GM23248 (cell line): ENCODE results near the gene FKBP1B. TPM values are rescaled to one million over a fixed set of nuclear protein-coding genes. Genes with fewer than 3 reads are reported as not detected.

Source experiments
- DNase-seq: peaks from one replicate; pipeline ENCODE4 v3.0.0-alpha.2; 2015
- H2AFZ ChIP-seq: fragments of 200-600 bp; sonication (generic); 2 replicates; pipeline ENCODE4 v1.6.1; 2016; ENCODE audit warnings: antibody characterized with exemption
- H3F3A ChIP-seq: fragments of 200-600 bp; sonication (generic); 2 replicates; pipeline ENCODE4 v1.6.1; 2016; ENCODE audit warnings: mild to moderate bottlenecking, antibody characterized with exemption, mixed run types; ENCODE audit not compliant: insufficient read depth
- H3K27ac ChIP-seq: fragments of 200-600 bp; sonication (generic); 2 replicates; pipeline ENCODE4 v1.5.1; 2016; ENCODE audit warnings: mild to moderate bottlenecking
- H3K27me3 ChIP-seq: fragments of 200-600 bp; sonication (generic); replicated peaks from 2 replicates; pipeline ENCODE4 v1.6.1; 2016; ENCODE audit warnings: mild to moderate bottlenecking; ENCODE audit not compliant: insufficient read depth
- H3K36me3 ChIP-seq: fragments of 200-600 bp; sonication (generic); 2 replicates; pipeline ENCODE4 v1.6.1; 2016; ENCODE audit warnings: low read depth, mild to moderate bottlenecking
- H3K4me1 ChIP-seq: fragments of 200-600 bp; sonication (generic); 2 replicates; pipeline ENCODE4 v1.6.1; 2016; ENCODE audit warnings: mild to moderate bottlenecking; ENCODE audit not compliant: insufficient read depth
- H3K4me2 ChIP-seq: fragments of 200-600 bp; sonication (generic); one replicate; pipeline ENCODE4 v1.6.1; 2016; ENCODE audit warnings: mild to moderate bottlenecking; ENCODE audit not compliant: unreplicated experiment
- H3K4me3 ChIP-seq: fragments of 200-600 bp; sonication (generic); 2 replicates; pipeline ENCODE4 v1.5.1; 2016; ENCODE audit warnings: mild to moderate bottlenecking
- H3K79me2 ChIP-seq: fragments of 200-600 bp; sonication (generic); 2 replicates; pipeline ENCODE4 v1.6.1; 2016; ENCODE audit warnings: mild to moderate bottlenecking; ENCODE audit not compliant: insufficient read depth
- H3K9ac ChIP-seq: fragments of 200-600 bp; sonication (generic); 2 replicates; pipeline ENCODE4 v1.6.1; 2016; ENCODE audit warnings: mild to moderate bottlenecking
- H3K9me2 ChIP-seq: fragments of 200-600 bp; sonication (generic); 2 replicates; pipeline ENCODE4 v1.6.1; 2016; ENCODE audit warnings: mixed run types, mild to moderate bottlenecking, moderate library complexity; ENCODE audit not compliant: insufficient read depth
- H3K9me3 ChIP-seq: fragments of 200-600 bp; sonication (generic); one replicate; pipeline ENCODE4 v1.6.1; 2017; ENCODE audit warnings: low read depth
- H4K20me1 ChIP-seq: fragments of 200-600 bp; sonication (generic); 2 replicates; pipeline ENCODE4 v1.6.0; 2016; ENCODE audit not compliant: insufficient read depth
- EZH2 ChIP-seq: fragments of 200-600 bp; sonication (generic); IDR thresholded peaks from 2 replicates; pipeline ENCODE4 v1.6.1; 2018; ENCODE audit warnings: antibody characterized with exemption, mild to moderate bottlenecking; ENCODE audit not compliant: insufficient read depth, poor library complexity, severe bottlenecking
- EZH2phosphoT487 ChIP-seq: fragments of 200-600 bp; sonication (generic); IDR thresholded peaks from 2 replicates; pipeline ENCODE4 v1.6.1; 2018; ENCODE audit warnings: antibody characterized with exemption, moderate library complexity, mild to moderate bottlenecking, low read depth; ENCODE audit not compliant: insufficient read depth
- WGBS, 2 experiments: methylation state at CpG; one replicate each; pipeline ENCODE4 v1.1.6; 2015 to 2017; ENCODE audit warnings: low lambda C conversion rate in 2 of 2, low coverage in 1 of 2; ENCODE audit errors: missing lambda C conversion rate in 2 of 2; 5-methylcytosine and 5-hydroxymethylcytosine counted together
- in situ Hi-C: fragments of 300-500 bp; cut with MboI; formaldehyde crosslinking; loops from 2 replicates; pipeline ENCODE4 v1.15.0; 2020
- polyA plus RNA-seq: library from polyadenylated mRNA; unstranded; fragments of >200 nt; fragmentation: Nextera tagmentation; extraction: Ambion mirVana; gene quantifications from 2 replicates; pipeline ENCODE4 v1.2.1, GENCODE V29; 2016
- total RNA-seq: library from RNA; depleted of rRNA; stranded (reverse); fragments of >200 nt; shearing (Covaris generic); gene quantifications from 2 replicates; pipeline ENCODE4 v1.2.3, GENCODE V29; 2014

FKBP1B gene
- total and polyA plus RNA-seq, 2 experiments from 2014 or later = 7.5 to 8.7 TPM

GRCh38 chr2:24102677-24103076 is 53.1 kb downstream of the FKBP1B start:
- Histone ChIP-seq H3K4me3 (no peak overlapping the region), H4K20me1 (no peaks in the 10 kb centered on the region), H3K36me3 (no peaks in the 10 kb centered on the region), H3K9me3 (no peaks in the 10 kb centered on the region), H3K27ac (no peak overlapping the region), H3K27me3 (no peaks in the 10 kb centered on the region), H2AFZ (no peak overlapping the region), H3F3A (0 out of 2 replicates have a peak, but pooled peaks cover 7% of the 10 kb centered on the region), H3K4me2 (no peak overlapping the region), H3K79me2 (no peaks in the 10 kb centered on the region), H3K4me1 (no peaks in the 10 kb centered on the region; the same call in 1 of the 2 replicates), H3K9me2 (no peaks in the 10 kb centered on the region), H3K9ac (no peak overlapping the region)
- TF ChIP-seq EZH2phosphoT487 = no peak
- no peak for TF ChIP-seq EZH2
- in situ Hi-C loops = no loop called here
- WGBS, 2 experiments = 35 to 52% methylated on average over 1 of the region's 1 CpG
- DNase-seq = no peak

GRCh38 chr2:24104110-24104650 is 54.6 kb downstream of the FKBP1B start:
- H3K4me2 ChIP-seq = no peak overlapping the region
- no peak for DNase-seq
- no peaks in the 10 kb centered on the region for H3K79me2 ChIP-seq
- in situ Hi-C loops = no loop called here
- no peak overlapping the region for H3K9ac ChIP-seq
- 85 to 88% methylated on average over 8 of the region's 8 CpGs for WGBS, 2 experiments
- H3K4me1 ChIP-seq = no peaks in the 10 kb centered on the region; the same call in 1 of the 2 replicates
- H3K27me3 ChIP-seq = no peaks in the 10 kb centered on the region
- 0 out of 2 replicates have a peak, but pooled peaks cover 7% of the 10 kb centered on the region for H3F3A ChIP-seq
- H3K9me3 ChIP-seq = no peaks in the 10 kb centered on the region
- TF ChIP-seq EZH2phosphoT487 (no peak), EZH2 (no peak)
- H3K4me3 ChIP-seq = no peak overlapping the region
- no peaks in the 10 kb centered on the region for H3K36me3 ChIP-seq
- H3K9me2 ChIP-seq = no peaks in the 10 kb centered on the region
- H2AFZ ChIP-seq = no peak overlapping the region
- H4K20me1 ChIP-seq = no peaks in the 10 kb centered on the region
- no peak overlapping the region for H3K27ac ChIP-seq

GRCh38 chr2:24104906-24105305 is 55.4 kb downstream of the FKBP1B start:
- Histone ChIP-seq H3K27ac (no peak overlapping the region), H3K36me3 (no peaks in the 10 kb centered on the region), H3K9me3 (no peaks in the 10 kb centered on the region), H3K4me3 (no peak overlapping the region), H2AFZ (no peak overlapping the region), H3K9me2 (no peaks in the 10 kb centered on the region), H3K4me2 (no peak overlapping the region), H3K4me1 (no peaks in the 10 kb centered on the region; the same call in 1 of the 2 replicates), H3F3A (0 out of 2 replicates have a peak, but pooled peaks cover 7% of the 10 kb centered on the region), H3K27me3 (no peaks in the 10 kb centered on the region), H4K20me1 (no peaks in the 10 kb centered on the region), H3K9ac (no peak overlapping the region), H3K79me2 (no peaks in the 10 kb centered on the region)
- 21 to 28% methylated on average over 4 of the region's 4 CpGs for WGBS, 2 experiments
- in situ Hi-C loops = no loop called here
- DNase-seq = no peak
- no peak for TF ChIP-seq EZH2phosphoT487
- TF ChIP-seq EZH2 = no peak

GRCh38 chr2:24105816-24106215 is 56.3 kb downstream of the FKBP1B start:
- Histone ChIP-seq H3K4me2 (no peak overlapping the region), H3K36me3 (no peaks in the 10 kb centered on the region), H3K4me3 (no peak overlapping the region), H3K79me2 (no peaks in the 10 kb centered on the region), H3F3A (peaks cover 7% of the 10 kb centered on the region; the same call in 1 of the 2 replicates), H3K27ac (no peak overlapping the region), H3K9ac (no peak overlapping the region), H3K27me3 (no peaks in the 10 kb centered on the region), H3K9me3 (no peaks in the 10 kb centered on the region), H3K4me1 (peaks cover under 1% of the 10 kb centered on the region), H4K20me1 (no peaks in the 10 kb centered on the region), H3K9me2 (no peaks in the 10 kb centered on the region), H2AFZ (no peak overlapping the region)
- WGBS, 2 experiments = 47 to 49% methylated on average over 2 of the region's 2 CpGs
- peak; percentile 40 for DNase-seq
- in situ Hi-C loops = no loop called here
- TF ChIP-seq EZH2phosphoT487 (no peak), EZH2 (no peak)
